ENCODE measurements around the gene SPTBN5. TPM values are rescaled to one million over a fixed set of nuclear protein-coding genes. Genes with fewer than 3 reads are reported as not detected.

The SPTBN5 gene
- total RNA-seq, 2 donors from 2014 or later: 2.0 to 2.8 TPM

- TF ChIP-seq CTCF (conservative IDR thresholded peaks at IDR 0.05): no peak
- Mint-ChIP-seq H3K4me1 (no peaks in the 10 kb centered on the region), H3K27ac (no peak overlapping the region), H3K27me3 (ENCODE audit: insufficient read depth) (peaks cover 1% of the 10 kb centered on the region), H3K9me3 (no peaks in the 10 kb centered on the region), H3K4me3 (no peak overlapping the region), H3K36me3 (ENCODE audit: low read depth) (peaks cover 18% of the 10 kb centered on the region)
- Histone ChIP-seq H3K27ac (ENCODE audit: low read depth, low read length) (no peak overlapping the region), H3K9me3 (ENCODE audit: control insufficient read depth, low read length) (no peaks in the 10 kb centered on the region), H3K36me3 (ENCODE audit: control insufficient read depth, insufficient read depth, low read length) (no peaks in the 10 kb centered on the region), H3K9ac (ENCODE audit: extremely low read depth, low read length, poor library complexity, severe bottlenecking) (no peak overlapping the region), H3K4me1 (ENCODE audit: control insufficient read depth, insufficient read depth, low read length) (no peaks in the 10 kb centered on the region), H3K27me3 (ENCODE audit: control insufficient read depth, insufficient read depth, low read length, poor library complexity, severe bottlenecking) (no peaks in the 10 kb centered on the region), H3K4me3 (ENCODE audit: low read length) (no peak overlapping the region)
- DNase-seq: no peak
- WGBS, 2 experiments (ENCODE audit: insufficient coverage in 1 of 2, insufficient read length in 1 of 2): 93 to 96% methylated on average over 12 to 14 of the region's 14 CpGs
Measured at GRCh38 chr15:41847206-41847605, 46.6 kb downstream of the SPTBN5 start.

- Histone ChIP-seq H3K9me3 (ENCODE audit: control insufficient read depth, low read length) (no peaks in the 10 kb centered on the region), H3K27ac (ENCODE audit: low read depth, low read length) (no peak overlapping the region), H3K27me3 (ENCODE audit: control insufficient read depth, insufficient read depth, low read length, poor library complexity, severe bottlenecking) (no peaks in the 10 kb centered on the region), H3K4me3 (ENCODE audit: low read length) (no peak overlapping the region), H3K9ac (ENCODE audit: extremely low read depth, low read length, poor library complexity, severe bottlenecking) (no peak overlapping the region), H3K36me3 (ENCODE audit: control insufficient read depth, insufficient read depth, low read length) (no peaks in the 10 kb centered on the region), H3K4me1 (ENCODE audit: control insufficient read depth, insufficient read depth, low read length) (no peaks in the 10 kb centered on the region)
- Mint-ChIP-seq H3K4me1 (no peaks in the 10 kb centered on the region), H3K9me3 (no peaks in the 10 kb centered on the region), H3K4me3 (no peak overlapping the region), H3K27me3 (ENCODE audit: insufficient read depth) (no peaks in the 10 kb centered on the region), H3K27ac (no peak overlapping the region), H3K36me3 (ENCODE audit: low read depth) (peaks cover 18% of the 10 kb centered on the region)
- TF ChIP-seq CTCF (conservative IDR thresholded peaks at IDR 0.05): no peak
- no peak for DNase-seq
- 84% methylated on average over 10 to 12 of the region's 12 CpGs for WGBS, 2 experiments (ENCODE audit: insufficient coverage in 1 of 2, insufficient read length in 1 of 2)
Measured at GRCh38 chr15:41844814-41845213, 49.0 kb downstream of the SPTBN5 start.

- no peak overlapping the region for H3K9ac ChIP-seq (ENCODE audit: extremely low read depth, low read length, poor library complexity, severe bottlenecking)
- H3K27me3 ChIP-seq (ENCODE audit: control insufficient read depth, insufficient read depth, low read length, poor library complexity, severe bottlenecking): no peaks in the 10 kb centered on the region
- H3K36me3 Mint-ChIP-seq (ENCODE audit: low read depth): peaks cover 16% of the 10 kb centered on the region
- no peak overlapping the region for H3K4me3 Mint-ChIP-seq
- no peak overlapping the region for H3K27ac Mint-ChIP-seq
- no peak overlapping the region for H3K4me3 ChIP-seq (ENCODE audit: low read length)
- no peak overlapping the region for H3K27ac ChIP-seq (ENCODE audit: low read depth, low read length)
- no peaks in the 10 kb centered on the region for H3K4me1 Mint-ChIP-seq
- H3K4me1 ChIP-seq (ENCODE audit: control insufficient read depth, insufficient read depth, low read length): no peaks in the 10 kb centered on the region
- DNase-seq: no peak
- WGBS, 2 experiments (ENCODE audit: insufficient coverage in 1 of 2, insufficient read length in 1 of 2): 83 to 94% methylated on average over 5 to 10 of the region's 10 CpGs
- H3K27me3 Mint-ChIP-seq (ENCODE audit: insufficient read depth): no peaks in the 10 kb centered on the region
- H3K36me3 ChIP-seq (ENCODE audit: control insufficient read depth, insufficient read depth, low read length): no peaks in the 10 kb centered on the region
- no peaks in the 10 kb centered on the region for H3K9me3 Mint-ChIP-seq
- no peaks in the 10 kb centered on the region for H3K9me3 ChIP-seq (ENCODE audit: control insufficient read depth, low read length)
- TF ChIP-seq CTCF (conservative IDR thresholded peaks at IDR 0.05): no peak
Measured at GRCh38 chr15:41843571-41843970, 50.3 kb downstream of the SPTBN5 start.
